GM23338 (cell line): ENCODE measurements around the gene TEX9.

Experiments used
- CTCF ChIP-seq, 2 experiments: fragments of 200-600 bp in 1 of 2; sonication (generic) in 1 of 2; conservative IDR thresholded peaks; 2 replicates each; pipeline versions ENCODE4 v1.5.1 to v1.6.1; 2016 to 2017; ENCODE audit warnings: antibody characterized with exemption in 2 of 2, low read depth in 2 of 2, mild to moderate bottlenecking in 2 of 2, moderate library complexity in 1 of 2
- ETS1 ChIP-seq: IDR thresholded peaks from 2 replicates; pipeline ENCODE4 v1.6.1; 2016; ENCODE audit warnings: antibody characterized with exemption
- EZH2 ChIP-seq: fragments of 200-600 bp; sonication (generic); IDR thresholded peaks from one replicate; pipeline ENCODE4 v1.8.0; 2017; ENCODE audit warnings: antibody characterized with exemption, mild to moderate bottlenecking, low read depth; ENCODE audit not compliant: unreplicated experiment
- EZH2phosphoT487 ChIP-seq: fragments of 200-600 bp; sonication (generic); IDR thresholded peaks from one replicate; pipeline ENCODE4 v1.8.1; 2018; ENCODE audit warnings: antibody characterized with exemption; ENCODE audit not compliant: unreplicated experiment
- JUNB ChIP-seq: IDR thresholded peaks from one replicate; pipeline ENCODE4 v1.6.1; 2016; ENCODE audit warnings: antibody characterized with exemption; ENCODE audit not compliant: unreplicated experiment
- POLR2AphosphoS5 ChIP-seq: IDR thresholded peaks from 2 replicates; pipeline ENCODE4 v1.6.1; 2016; ENCODE audit warnings: antibody characterized with exemption, low read depth
- REST ChIP-seq: IDR thresholded peaks from one replicate; pipeline ENCODE4 v1.6.1; 2018; ENCODE audit warnings: antibody characterized with exemption; ENCODE audit not compliant: unreplicated experiment

GRCh38 chr15:56456229-56456628, 91.0 kb downstream of the TEX9 start:
- TF ChIP-seq CTCF (conservative IDR thresholded peaks at IDR 0.05; ENCODE audit: low read depth in 2 of 2), result no peak
- no peak for TF ChIP-seq POLR2AphosphoS5
- no peak for TF ChIP-seq REST
- no peak for TF ChIP-seq JUNB
- TF ChIP-seq EZH2, result no peak
- no peak for TF ChIP-seq EZH2phosphoT487
- TF ChIP-seq ETS1, result no peak
